Pons (tissue), 1 donor: ENCODE measurements around the gene VGLL4.
"Not testable (repeated sequence)": the region's sequence is repeated elsewhere in the genome, so short reads cannot be mapped to it uniquely, and the experiment has no call there.

Experiments used
- DNase-seq: peaks from one replicate; pipeline ENCODE4 v3.0.0-alpha.2; 2016; ENCODE audit warnings: low spot score

The VGLL4 gene

GRCh38 chr3:11587766-11588165 lies 55.9 kb downstream of the VGLL4 start:
- DNase-seq, result no peak

GRCh38 chr3:11584570-11584969 lies 59.1 kb downstream of the VGLL4 start:
- DNase-seq, result no peak

GRCh38 chr3:11583638-11584046 lies 60.1 kb downstream of the VGLL4 start:
- DNase-seq, result no peak

GRCh38 chr3:11583235-11583634 lies 60.5 kb downstream of the VGLL4 start:
- DNase-seq, result no peak

GRCh38 chr3:11582191-11582968 lies 61.3 kb downstream of the VGLL4 start:
- no peak for DNase-seq

GRCh38 chr3:11581237-11582190 lies 62.2 kb downstream of the VGLL4 start:
- DNase-seq, result peak; percentile 91

- DNase-seq, result no peak
These were observed 63.1 kb downstream of the VGLL4 start for GRCh38 chr3:11580645-11581044.

- no peak for DNase-seq
These were observed 65.5 kb downstream of the VGLL4 start for GRCh38 chr3:11578169-11578568.

GRCh38 chr3:11576453-11576852 lies 67.3 kb downstream of the VGLL4 start:
- no peak for DNase-seq

- no peak for DNase-seq
These were observed 68.0 kb downstream of the VGLL4 start for GRCh38 chr3:11575677-11576076.

- no peak for DNase-seq
These were observed 68.6 kb downstream of the VGLL4 start for GRCh38 chr3:11574981-11575669.

GRCh38 chr3:11572660-11573059 lies 71.1 kb downstream of the VGLL4 start:
- not testable (repeated sequence) for DNase-seq

- no peak for DNase-seq
These were observed 72.8 kb downstream of the VGLL4 start for GRCh38 chr3:11570789-11571495.

- DNase-seq, result no peak
These were observed 73.5 kb downstream of the VGLL4 start for GRCh38 chr3:11570251-11570650.

- DNase-seq, result no peak
These were observed 74.5 kb downstream of the VGLL4 start for GRCh38 chr3:11569156-11569741.

GRCh38 chr3:11568503-11569155 lies 75.1 kb downstream of the VGLL4 start:
- DNase-seq, result peak; percentile 64

- no peak for DNase-seq
These were observed 75.9 kb downstream of the VGLL4 start for GRCh38 chr3:11567516-11568467.

GRCh38 chr3:11566916-11567315 lies 76.8 kb downstream of the VGLL4 start:
- no peak for DNase-seq

- no peak for DNase-seq
These were observed 77.2 kb downstream of the VGLL4 start for GRCh38 chr3:11566478-11566877.

- no peak for DNase-seq
These were observed 77.8 kb downstream of the VGLL4 start for GRCh38 chr3:11565932-11566331.
